Karpas-422 (cell line): ENCODE results near the gene FHIP2A. TPM values are rescaled to one million over a fixed set of nuclear protein-coding genes. Genes with fewer than 3 reads are reported as not detected.
A peak's percentile ranks its signal among the peaks of the same experiment; 100 is the strongest.
"Not testable (repeated sequence)": the region's sequence is repeated elsewhere in the genome, so short reads cannot be mapped to it uniquely, and the experiment has no call there.

Source experiments
- DNase-seq: peaks from one replicate; pipeline ENCODE4 v3.0.0-alpha.2; 2015
- H2AFZ ChIP-seq: fragments of 200-600 bp; sonication (generic); 2 replicates; pipeline ENCODE4 v1.6.1; 2014; ENCODE audit warnings: antibody characterized with exemption, low read length, mixed read lengths
- H3K27ac ChIP-seq: fragments of 200-600 bp; sonication (generic); 2 replicates; pipeline ENCODE4 v1.5.1; 2014; ENCODE audit warnings: mild to moderate bottlenecking, low read length, moderate library complexity
- H3K27me3 ChIP-seq: fragments of 200-600 bp; sonication (generic); 2 replicates; pipeline ENCODE4 v1.6.1; 2014; ENCODE audit warnings: low read length, mixed read lengths
- H3K36me3 ChIP-seq: fragments of 200-600 bp; sonication (generic); 2 replicates; pipeline ENCODE4 v1.6.1; 2014; ENCODE audit warnings: low read length, mixed read lengths; ENCODE audit not compliant: insufficient read depth
- H3K4me1 ChIP-seq: fragments of 200-600 bp; sonication (generic); 2 replicates; pipeline ENCODE4 v1.6.1; 2014; ENCODE audit warnings: mild to moderate bottlenecking, low read length, mixed read lengths
- H3K4me2 ChIP-seq: fragments of 200-600 bp; sonication (generic); 2 replicates; pipeline ENCODE4 v1.6.1; 2014; ENCODE audit warnings: low read length, low read depth, mild to moderate bottlenecking; ENCODE audit not compliant: poor library complexity, severe bottlenecking
- H3K4me3 ChIP-seq: fragments of 200-600 bp; sonication (generic); 2 replicates; pipeline ENCODE4 v1.5.1; 2014; ENCODE audit warnings: mild to moderate bottlenecking, antibody characterized with exemption, low read length, mixed read lengths
- H3K79me2 ChIP-seq: fragments of 200-600 bp; sonication (generic); 2 replicates; pipeline ENCODE4 v1.6.1; 2014; ENCODE audit warnings: mild to moderate bottlenecking, low read length, mixed read lengths
- H3K9ac ChIP-seq: fragments of 200-600 bp; sonication (generic); 2 replicates; pipeline ENCODE4 v1.6.0; 2014; ENCODE audit warnings: low read length
- H3K9me2 ChIP-seq: fragments of 200-600 bp; sonication (generic), shearing (Covaris generic); replicated peaks from 2 replicates; pipeline ENCODE4 v1.6.0; 2014; ENCODE audit warnings: mild to moderate bottlenecking, low read length, moderate library complexity; ENCODE audit not compliant: insufficient read depth
- H3K9me3 ChIP-seq: fragments of 300-700, 200-600 bp; sonication (generic); 2 replicates; pipeline ENCODE4 v1.6.1; 2014; ENCODE audit warnings: low read length, mixed read lengths
- H4K20me1 ChIP-seq: fragments of 200-600 bp; sonication (generic); 2 replicates; pipeline ENCODE4 v1.6.1; 2014; ENCODE audit warnings: mild to moderate bottlenecking, antibody characterized with exemption, low read length, low read depth; ENCODE audit not compliant: insufficient read depth
- total RNA-seq: library from RNA; depleted of rRNA; stranded (reverse); fragments of >200 nt; shearing (Covaris generic); gene quantifications from 2 replicates; pipeline ENCODE4 v1.2.3, GENCODE V29; 2014; ENCODE audit warnings: low replicate concordance

The FHIP2A gene
- total RNA-seq, 1 experiment from 2014 or later: 21.7 TPM

DNA sequence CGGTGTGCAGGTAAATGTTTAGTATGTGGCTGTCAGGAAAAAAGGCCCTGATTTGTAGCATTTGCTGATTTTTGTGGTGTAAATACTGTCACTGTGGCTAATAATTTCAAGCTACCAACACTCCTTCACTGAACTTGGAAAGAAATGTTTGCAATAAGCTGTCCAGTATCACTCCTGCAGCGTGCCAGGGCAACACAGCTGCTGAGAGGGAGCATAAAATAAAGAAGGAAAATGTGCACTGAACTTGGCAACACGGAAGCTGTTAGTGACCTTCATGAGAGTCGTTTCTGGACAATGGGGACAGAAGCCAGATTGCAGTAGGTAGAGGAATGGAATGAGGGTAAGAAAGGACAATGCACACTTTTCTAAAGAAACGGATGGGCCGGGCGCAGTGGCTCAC lies 37.9 kb upstream of the FHIP2A start:
- no peak overlapping the region for H3K27ac ChIP-seq
- no peaks in the 10 kb centered on the region for H3K36me3 ChIP-seq
- no peak overlapping the region for H3K9ac ChIP-seq
- H4K20me1 ChIP-seq: no peaks in the 10 kb centered on the region
- H3K4me2 ChIP-seq: no peak overlapping the region
- no peak for DNase-seq
- no peaks in the 10 kb centered on the region for H3K79me2 ChIP-seq
- H3K9me3 ChIP-seq: no peaks in the 10 kb centered on the region
- H3K4me3 ChIP-seq: no peak overlapping the region
- no peak overlapping the region for H2AFZ ChIP-seq
- H3K9me2 ChIP-seq: no peaks in the 10 kb centered on the region
- no peaks in the 10 kb centered on the region for H3K27me3 ChIP-seq
- H3K4me1 ChIP-seq: no peaks in the 10 kb centered on the region

GRCh38 chr10:114786492-114786891 lies 35.1 kb upstream of the FHIP2A start:
- not testable (repeated sequence) for H3K9ac ChIP-seq, H3K4me3 ChIP-seq, H3K27ac ChIP-seq, H2AFZ ChIP-seq, H3K9me3 ChIP-seq, H3K36me3 ChIP-seq, H3K9me2 ChIP-seq, H3K27me3 ChIP-seq, H3K4me2 ChIP-seq, H4K20me1 ChIP-seq, H3K4me1 ChIP-seq, H3K79me2 ChIP-seq
- peak; percentile 74 for DNase-seq

DNA sequence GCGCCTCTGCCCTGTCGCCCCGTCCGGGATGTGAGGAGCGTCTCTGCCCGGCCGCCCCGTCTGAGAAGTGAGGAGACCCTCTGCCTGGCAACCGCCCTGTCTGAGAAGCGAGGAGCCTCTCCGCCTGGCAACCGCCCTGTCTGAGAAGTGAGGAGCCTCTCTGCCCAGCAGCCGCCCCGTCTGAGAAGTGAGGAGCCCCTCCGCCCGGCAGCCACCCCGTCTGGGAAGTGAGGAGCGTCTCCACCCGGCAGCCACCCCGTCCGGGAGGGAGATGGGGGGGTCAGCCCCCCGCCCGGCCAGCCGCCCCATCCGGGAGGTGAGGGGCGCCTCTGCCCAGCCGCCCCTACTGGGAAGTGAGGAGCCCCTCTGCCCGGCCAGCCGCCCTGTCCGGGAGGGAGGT lies 34.4 kb upstream of the FHIP2A start:
- not testable (repeated sequence) for H3K4me1 ChIP-seq, H2AFZ ChIP-seq, H3K9ac ChIP-seq, H3K27ac ChIP-seq, H3K9me3 ChIP-seq, H3K9me2 ChIP-seq, H3K27me3 ChIP-seq, DNase-seq, H3K4me3 ChIP-seq, H4K20me1 ChIP-seq, H3K4me2 ChIP-seq, H3K79me2 ChIP-seq, H3K36me3 ChIP-seq

DNA sequence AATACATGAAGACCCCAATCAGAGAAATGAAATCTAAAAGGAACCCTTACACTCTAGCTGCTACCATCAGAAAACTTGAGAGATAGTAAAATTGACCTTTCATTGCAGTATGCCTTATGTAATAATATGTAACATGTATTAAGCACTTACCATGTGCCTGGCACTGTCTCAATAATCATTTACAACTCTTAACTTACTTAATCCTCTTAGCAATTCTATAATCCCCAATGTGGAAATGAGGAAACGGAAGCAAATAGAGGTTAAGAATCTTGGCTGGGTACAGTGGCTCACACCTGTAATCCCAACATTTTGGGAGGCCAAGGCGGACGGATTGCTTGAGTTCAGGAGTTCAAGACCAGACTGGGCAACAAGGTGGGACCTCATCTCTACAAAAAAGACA lies 29.8 kb upstream of the FHIP2A start:
- no peaks in the 10 kb centered on the region for H3K9me2 ChIP-seq
- no peak overlapping the region for H3K4me2 ChIP-seq
- no peak overlapping the region for H3K27ac ChIP-seq
- H3K36me3 ChIP-seq: no peaks in the 10 kb centered on the region
- H3K4me1 ChIP-seq: no peaks in the 10 kb centered on the region
- no peak overlapping the region for H3K4me3 ChIP-seq
- H3K9ac ChIP-seq: no peak overlapping the region
- no peak for DNase-seq
- H2AFZ ChIP-seq: no peak overlapping the region
- H3K79me2 ChIP-seq: no peaks in the 10 kb centered on the region
- no peaks in the 10 kb centered on the region for H3K27me3 ChIP-seq
- no peaks in the 10 kb centered on the region for H3K9me3 ChIP-seq
- H4K20me1 ChIP-seq: no peaks in the 10 kb centered on the region

DNA sequence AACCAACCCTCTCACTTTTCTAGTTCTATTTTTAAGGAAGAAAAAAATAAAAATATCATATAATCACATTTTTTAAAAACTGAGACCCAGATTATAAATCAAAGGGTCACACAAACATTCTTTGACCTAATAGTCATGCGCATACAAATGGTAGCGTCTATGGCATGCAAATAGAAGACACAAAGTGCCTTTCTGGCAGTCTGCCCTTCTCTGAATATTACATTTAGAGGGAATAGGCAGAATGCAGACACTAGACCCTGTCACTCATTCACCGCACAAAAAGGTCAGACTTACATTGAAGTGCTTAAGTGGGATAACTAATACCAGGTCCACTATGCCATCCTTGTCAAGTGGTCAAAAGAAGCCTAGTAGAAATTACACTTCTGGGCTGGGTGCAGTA lies 26.5 kb upstream of the FHIP2A start:
- H3K4me1 ChIP-seq: no peaks in the 10 kb centered on the region

GRCh38 chr10:114800361-114800760 lies 21.2 kb upstream of the FHIP2A start:
- Histone ChIP-seq H3K9me3 (no peaks in the 10 kb centered on the region), H3K27ac (no peak overlapping the region), H3K9me2 (no peaks in the 10 kb centered on the region), H3K4me3 (no peak overlapping the region), H3K9ac (no peak overlapping the region), H3K36me3 (no peaks in the 10 kb centered on the region), H2AFZ (no peak overlapping the region), H3K27me3 (no peaks in the 10 kb centered on the region), H3K4me2 (no peak overlapping the region), H4K20me1 (no peaks in the 10 kb centered on the region), H3K4me1 (no peaks in the 10 kb centered on the region), H3K79me2 (no peaks in the 10 kb centered on the region)
- DNase-seq: no peak

More for the DNA sequence above, 26.5 kb upstream of the FHIP2A start:
- Histone ChIP-seq H3K9ac (no peak overlapping the region), H3K27me3 (no peaks in the 10 kb centered on the region), H3K9me3 (no peaks in the 10 kb centered on the region), H3K79me2 (no peaks in the 10 kb centered on the region), H3K27ac (no peak overlapping the region), H4K20me1 (no peaks in the 10 kb centered on the region), H3K4me2 (no peak overlapping the region), H3K9me2 (no peaks in the 10 kb centered on the region), H3K36me3 (no peaks in the 10 kb centered on the region), H3K4me3 (no peak overlapping the region), H2AFZ (no peak overlapping the region)
- no peak for DNase-seq

GRCh38 chr10:114801411-114801813 lies 20.2 kb upstream of the FHIP2A start:
- DNase-seq: no peak
- H2AFZ ChIP-seq: no peak overlapping the region
- no peaks in the 10 kb centered on the region for H4K20me1 ChIP-seq
- H3K36me3 ChIP-seq: no peaks in the 10 kb centered on the region
- no peaks in the 10 kb centered on the region for H3K9me2 ChIP-seq
- H3K27me3 ChIP-seq: no peaks in the 10 kb centered on the region
- no peaks in the 10 kb centered on the region for H3K79me2 ChIP-seq
- no peak overlapping the region for H3K9ac ChIP-seq
- no peak overlapping the region for H3K4me2 ChIP-seq
- H3K9me3 ChIP-seq: no peaks in the 10 kb centered on the region
- H3K4me3 ChIP-seq: no peak overlapping the region
- H3K4me1 ChIP-seq: no peaks in the 10 kb centered on the region
- no peak overlapping the region for H3K27ac ChIP-seq

DNA sequence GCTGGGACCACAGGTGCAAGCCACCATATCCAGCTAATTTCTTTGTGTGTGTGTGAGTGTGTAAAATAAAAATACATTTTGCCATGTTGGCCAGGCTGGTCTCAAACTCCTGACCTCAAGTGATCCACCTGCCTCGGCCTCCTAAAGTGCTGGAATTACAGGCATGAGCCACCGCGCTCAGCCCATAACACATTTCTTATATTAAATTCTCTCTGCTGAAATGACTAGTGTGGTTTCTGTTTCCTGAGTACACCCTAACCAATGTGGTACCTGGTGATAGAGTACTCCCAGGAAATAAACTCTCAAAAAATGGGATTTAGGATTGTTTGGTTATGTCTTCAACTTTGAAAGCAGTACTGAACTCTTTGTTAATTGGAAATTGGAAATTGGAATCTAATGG lies 19.4 kb upstream of the FHIP2A start:
- Histone ChIP-seq H3K27ac (no peak overlapping the region), H3K79me2 (no peaks in the 10 kb centered on the region), H2AFZ (no peak overlapping the region), H3K36me3 (no peaks in the 10 kb centered on the region), H3K4me3 (no peak overlapping the region), H3K4me2 (no peak overlapping the region), H3K27me3 (no peaks in the 10 kb centered on the region), H3K9ac (no peak overlapping the region), H3K9me3 (no peaks in the 10 kb centered on the region), H3K4me1 (no peaks in the 10 kb centered on the region), H4K20me1 (no peaks in the 10 kb centered on the region), H3K9me2 (no peaks in the 10 kb centered on the region)
- no peak for DNase-seq
